ENCODE data around the gene SLC51A.

DNA sequence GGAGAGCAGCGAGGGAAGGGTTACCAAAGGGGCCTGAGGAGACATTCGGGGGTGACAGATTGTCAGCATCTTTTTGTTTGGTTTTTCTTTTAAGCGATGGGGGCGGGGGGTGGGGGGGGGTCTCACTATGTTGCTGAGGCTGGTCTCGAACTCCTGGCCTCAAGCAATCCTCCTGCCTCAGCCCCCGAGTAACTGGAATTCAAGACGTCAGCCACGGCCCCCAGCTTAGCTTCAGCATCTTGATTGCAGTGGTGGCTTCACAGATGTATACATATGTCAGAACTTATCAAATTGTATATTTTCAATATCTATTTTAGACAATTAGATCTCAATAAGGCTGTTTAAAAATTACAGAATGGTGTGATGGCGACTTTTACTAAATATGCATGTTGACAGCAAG lies 36.0 kb upstream of the SLC51A start:
- TF ChIP-seq POLR2A (IDR thresholded peaks at IDR 0.05; ENCODE audit: control extremely low read depth in 1 of 2, low read depth in 2 of 2, low read length in 2 of 2) = no peak
- TF ChIP-seq CTCF (IDR thresholded peaks at IDR 0.05; ENCODE audit: control extremely low read depth in 1 of 3, insufficient read depth in 1 of 3, low read depth in 1 of 3, low read length in 3 of 3) = no peak
- no peak for TF ChIP-seq POLR2AphosphoS5 (IDR thresholded peaks at IDR 0.05; ENCODE audit: low read depth, low read length)
- no peak for TF ChIP-seq FOSL1 (IDR thresholded peaks at IDR 0.05; ENCODE audit: insufficient read depth, low read depth, low read length)
- no peak for TF ChIP-seq JUND (IDR thresholded peaks at IDR 0.05; ENCODE audit: low read length)
- no peak for TF ChIP-seq USF2 (IDR thresholded peaks at IDR 0.05; ENCODE audit: low read length)
- TF ChIP-seq MAFK (IDR thresholded peaks at IDR 0.05; ENCODE audit: low read depth, low read length) = no peak
- TF ChIP-seq EGR1 (IDR thresholded peaks at IDR 0.05; ENCODE audit: borderline replicate concordance, low read depth, low read length) = no peak
- no peak for TF ChIP-seq RXRA (IDR thresholded peaks at IDR 0.05; ENCODE audit: insufficient read depth, low read depth, low read length)
- no peak for TF ChIP-seq NANOG (IDR thresholded peaks at IDR 0.05; ENCODE audit: insufficient read depth, low read depth, low read length, poor library complexity, severe bottlenecking)
